Right hindlimb (tissue), 1 donor: ENCODE results near the gene HNRNPDL.
"Not testable (repeated sequence)": the region's sequence is repeated elsewhere in the genome, so short reads cannot be mapped to it uniquely, and the experiment has no call there.

Experiments used
- DNase-seq: peaks from one replicate; pipeline ENCODE4 v3.0.0-alpha.2; 2018

The HNRNPDL gene

GRCh38 chr4:82430193-82430963 lies at the start of gene HNRNPDL, which contains the start of gene ENOPH1:
Gene HNRNPDL (minus strand): TSS chr4:82430462. CDS start chr4:82429690, 772 bp downstream.
Gene ENOPH1 (plus strand): TSS chr4:82430590. CDS start chr4:82430830, 240 bp downstream.
- DNase-seq = peak; percentile 98

- no peak for DNase-seq
Measured at GRCh38 chr4:82479562-82479961, 49.3 kb upstream of the HNRNPDL start.

GRCh38 chr4:82477469-82477868 lies 47.2 kb upstream of the HNRNPDL start:
- DNase-seq = not testable (repeated sequence)

GRCh38 chr4:82475931-82476330 lies 45.7 kb upstream of the HNRNPDL start:
- DNase-seq = not testable (repeated sequence)

- DNase-seq = no peak
Measured at GRCh38 chr4:82473621-82474164, 43.4 kb upstream of the HNRNPDL start.

GRCh38 chr4:82473080-82473479 lies 42.8 kb upstream of the HNRNPDL start:
- not testable (repeated sequence) for DNase-seq

GRCh38 chr4:82469791-82470345 lies 39.6 kb upstream of the HNRNPDL start:
- no peak for DNase-seq

- DNase-seq = no peak
Measured at GRCh38 chr4:82467471-82467870, 37.2 kb upstream of the HNRNPDL start.

- no peak for DNase-seq
Measured at GRCh38 chr4:82463221-82463620, 33.0 kb upstream of the HNRNPDL start.

GRCh38 chr4:82462415-82462831 lies 32.2 kb upstream of the HNRNPDL start:
- peak; percentile 91 for DNase-seq

- no peak for DNase-seq
Measured at GRCh38 chr4:82461710-82462109, 31.4 kb upstream of the HNRNPDL start.

GRCh38 chr4:82458729-82459128 lies 28.5 kb upstream of the HNRNPDL start:
- no peak for DNase-seq

GRCh38 chr4:82457266-82457665 lies 27.0 kb upstream of the HNRNPDL start:
- no peak for DNase-seq

- no peak for DNase-seq
Measured at GRCh38 chr4:82452026-82452425, 21.8 kb upstream of the HNRNPDL start.

- DNase-seq = peak; percentile 64
Measured at GRCh38 chr4:82450966-82451755, 20.9 kb upstream of the HNRNPDL start.

GRCh38 chr4:82447886-82448285 lies 17.6 kb upstream of the HNRNPDL start:
- DNase-seq = no peak

GRCh38 chr4:82439088-82439487 lies 8.8 kb upstream of the HNRNPDL start:
- no peak for DNase-seq

GRCh38 chr4:82437285-82438005 lies 7.2 kb upstream of the HNRNPDL start:
- no peak for DNase-seq

GRCh38 chr4:82436780-82437179 lies 6.5 kb upstream of the HNRNPDL start:
- DNase-seq = no peak

GRCh38 chr4:82436130-82436529 lies 5.9 kb upstream of the HNRNPDL start:
- DNase-seq = no peak

GRCh38 chr4:82434949-82435348 lies 4.7 kb upstream of the HNRNPDL start:
- DNase-seq = no peak

- DNase-seq = no peak
Measured at GRCh38 chr4:82433791-82434190, 3.5 kb upstream of the HNRNPDL start.

- no peak for DNase-seq
Measured at GRCh38 chr4:82432596-82432995, 2.3 kb upstream of the HNRNPDL start.
